ENCODE results near the gene TAS2R60.
"Not testable (repeated sequence)": the region's sequence is repeated elsewhere in the genome, so short reads cannot be mapped to it uniquely, and the experiment has no call there.

The TAS2R60 gene

GRCh38 chr7:143444063-143444782, 970 bp downstream of the TAS2R60 start:
- no peak for DNase-seq

GRCh38 chr7:143444785-143445184, 1.5 kb downstream of the TAS2R60 start:
- no peak for DNase-seq

GRCh38 chr7:143447466-143447865, 4.2 kb downstream of the TAS2R60 start:
- DNase-seq, result peak; percentile 20

- no peak for DNase-seq
Measured at GRCh38 chr7:143448429-143448828, 5.2 kb downstream of the TAS2R60 start.

GRCh38 chr7:143449793-143450192, 6.5 kb downstream of the TAS2R60 start:
- no peak for DNase-seq

GRCh38 chr7:143451122-143451521, 7.9 kb downstream of the TAS2R60 start:
- no peak for DNase-seq

- DNase-seq, result no peak
Measured at GRCh38 chr7:143451746-143452145, 8.5 kb downstream of the TAS2R60 start.

- no peak for DNase-seq
Measured at GRCh38 chr7:143452495-143452894, 9.2 kb downstream of the TAS2R60 start.

GRCh38 chr7:143454091-143454680, 10.9 kb downstream of the TAS2R60 start:
- no peak for DNase-seq

- DNase-seq, result no peak
Measured at GRCh38 chr7:143455491-143455890, 12.2 kb downstream of the TAS2R60 start.

- DNase-seq, result no peak
Measured at GRCh38 chr7:143455942-143456341, 12.7 kb downstream of the TAS2R60 start.

GRCh38 chr7:143456992-143457793, 13.9 kb downstream of the TAS2R60 start:
- DNase-seq, result no peak

GRCh38 chr7:143458263-143458662, 15.0 kb downstream of the TAS2R60 start:
- DNase-seq, result no peak

GRCh38 chr7:143458681-143459080, 15.4 kb downstream of the TAS2R60 start:
- DNase-seq, result no peak

GRCh38 chr7:143459359-143459758, 16.1 kb downstream of the TAS2R60 start:
- DNase-seq, result no peak

GRCh38 chr7:143460271-143460979, 17.2 kb downstream of the TAS2R60 start:
- DNase-seq, result peak; percentile 45

GRCh38 chr7:143462045-143462444, 18.8 kb downstream of the TAS2R60 start:
- no peak for DNase-seq

GRCh38 chr7:143463556-143463955, 20.3 kb downstream of the TAS2R60 start:
- DNase-seq, result no peak

GRCh38 chr7:143463957-143464356, 20.7 kb downstream of the TAS2R60 start:
- DNase-seq, result no peak

- no peak for DNase-seq
Measured at GRCh38 chr7:143467724-143468123, 24.5 kb downstream of the TAS2R60 start.

- not testable (repeated sequence) for DNase-seq
Measured at GRCh38 chr7:143472071-143472689, 28.9 kb downstream of the TAS2R60 start.

- DNase-seq, result peak; percentile 93
Measured at GRCh38 chr7:143477501-143478150, 34.4 kb downstream of the TAS2R60 start, which contains the start of gene TAS2R41. Gene TAS2R41, plus strand, starts transcription at chr7:143477873. Its CDS starts 0 bp downstream, at chr7:143477873.

Measured in NCI-H526 treated with DMSO at 0.1 percent for 48 hours (cell line).